Measurements from ENCODE around the gene NOX5. TPM values are rescaled to one million over a fixed set of nuclear protein-coding genes. Genes with fewer than 3 reads are reported as not detected.

The NOX5 gene
- total and polyA plus RNA-seq, 4 donors: under 0.01 to 0.08 (median 0.01) TPM

GRCh38 chr15:69087366-69087976, 73.0 kb downstream of the NOX5 start:
- Histone ChIP-seq H3K4me3 (ENCODE audit: low read depth in 1 of 3, low read length in 3 of 3) (no peak overlapping the region), H3K9me3 (ENCODE audit: control insufficient read depth in 4 of 4, low read length in 3 of 4) (no peaks in the 10 kb centered on the region), H3K9ac (ENCODE audit: low read depth in 1 of 2, low read length in 2 of 2) (no peak overlapping the region), H3K27ac (ENCODE audit: low read depth in 1 of 2, low read length in 2 of 2) (no peak overlapping the region), H3K4me1 (ENCODE audit: control insufficient read depth in 4 of 4, insufficient read depth in 4 of 4, low read length in 3 of 4) (peaks cover 0 to 4% (median 0%) of the 10 kb centered on the region in 4 donors), H3K36me3 (ENCODE audit: control insufficient read depth in 4 of 4, insufficient read depth in 3 of 4, low read depth in 1 of 4, low read length in 3 of 4) (no peaks in the 10 kb centered on the region), H3K27me3 (ENCODE audit: control insufficient read depth in 4 of 4, insufficient read depth in 4 of 4, low read length in 3 of 4) (no peaks in the 10 kb centered on the region)
- 95% methylated on average over 5 of the region's 5 CpGs for WGBS
- TF ChIP-seq NR2F2 (IDR thresholded peaks at IDR 0.05) (no peak), TAF1 (conservative IDR thresholded peaks at IDR 0.05) (no peak)
- no peak for DNase-seq (ENCODE audit: low spot score)

- Histone ChIP-seq H3K4me3 (ENCODE audit: low read depth in 1 of 3, low read length in 3 of 3) (no peak overlapping the region), H3K9me3 (ENCODE audit: control insufficient read depth in 4 of 4, low read length in 3 of 4) (no peaks in the 10 kb centered on the region), H3K4me1 (ENCODE audit: control insufficient read depth in 4 of 4, insufficient read depth in 4 of 4, low read length in 3 of 4) (peaks cover 0 to 4% (median 0%) of the 10 kb centered on the region in 4 donors), H3K27me3 (ENCODE audit: control insufficient read depth in 4 of 4, insufficient read depth in 4 of 4, low read length in 3 of 4) (no peaks in the 10 kb centered on the region), H3K27ac (ENCODE audit: low read depth in 1 of 2, low read length in 2 of 2) (no peak overlapping the region), H3K36me3 (ENCODE audit: control insufficient read depth in 4 of 4, insufficient read depth in 3 of 4, low read depth in 1 of 4, low read length in 3 of 4) (no peaks in the 10 kb centered on the region), H3K9ac (ENCODE audit: low read depth in 1 of 2, low read length in 2 of 2) (no peak overlapping the region)
- TF ChIP-seq, protein P1, sequence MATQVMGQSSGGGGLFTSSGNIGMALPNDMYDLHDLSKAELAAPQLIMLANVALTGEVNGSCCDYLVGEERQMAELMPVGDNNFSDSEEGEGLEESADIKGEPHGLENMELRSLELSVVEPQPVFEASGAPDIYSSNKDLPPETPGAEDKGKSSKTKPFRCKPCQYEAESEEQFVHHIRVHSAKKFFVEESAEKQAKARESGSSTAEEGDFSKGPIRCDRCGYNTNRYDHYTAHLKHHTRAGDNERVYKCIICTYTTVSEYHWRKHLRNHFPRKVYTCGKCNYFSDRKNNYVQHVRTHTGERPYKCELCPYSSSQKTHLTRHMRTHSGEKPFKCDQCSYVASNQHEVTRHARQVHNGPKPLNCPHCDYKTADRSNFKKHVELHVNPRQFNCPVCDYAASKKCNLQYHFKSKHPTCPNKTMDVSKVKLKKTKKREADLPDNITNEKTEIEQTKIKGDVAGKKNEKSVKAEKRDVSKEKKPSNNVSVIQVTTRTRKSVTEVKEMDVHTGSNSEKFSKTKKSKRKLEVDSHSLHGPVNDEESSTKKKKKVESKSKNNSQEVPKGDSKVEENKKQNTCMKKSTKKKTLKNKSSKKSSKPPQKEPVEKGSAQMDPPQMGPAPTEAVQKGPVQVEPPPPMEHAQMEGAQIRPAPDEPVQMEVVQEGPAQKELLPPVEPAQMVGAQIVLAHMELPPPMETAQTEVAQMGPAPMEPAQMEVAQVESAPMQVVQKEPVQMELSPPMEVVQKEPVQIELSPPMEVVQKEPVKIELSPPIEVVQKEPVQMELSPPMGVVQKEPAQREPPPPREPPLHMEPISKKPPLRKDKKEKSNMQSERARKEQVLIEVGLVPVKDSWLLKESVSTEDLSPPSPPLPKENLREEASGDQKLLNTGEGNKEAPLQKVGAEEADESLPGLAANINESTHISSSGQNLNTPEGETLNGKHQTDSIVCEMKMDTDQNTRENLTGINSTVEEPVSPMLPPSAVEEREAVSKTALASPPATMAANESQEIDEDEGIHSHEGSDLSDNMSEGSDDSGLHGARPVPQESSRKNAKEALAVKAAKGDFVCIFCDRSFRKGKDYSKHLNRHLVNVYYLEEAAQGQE (IDR thresholded peaks at IDR 0.05): no peak
- TF ChIP-seq, protein P2, sequence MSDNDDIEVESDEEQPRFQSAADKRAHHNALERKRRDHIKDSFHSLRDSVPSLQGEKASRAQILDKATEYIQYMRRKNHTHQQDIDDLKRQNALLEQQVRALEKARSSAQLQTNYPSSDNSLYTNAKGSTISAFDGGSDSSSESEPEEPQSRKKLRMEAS (IDR thresholded peaks at IDR 0.05): no peak
- TF ChIP-seq GABPA (IDR thresholded peaks at IDR 0.05 in 1 of 2, conservative IDR thresholded peaks at IDR 0.05 in 1 of 2) (no peak), CTCF (IDR thresholded peaks at IDR 0.05; ENCODE audit: low read depth, low read length, missing input control) (no peak), RAD21 (IDR thresholded peaks at IDR 0.05) (no peak), HNF4G (IDR thresholded peaks at IDR 0.05) (no peak), FOXA2 (IDR thresholded peaks at IDR 0.05) (no peak), SP1 (IDR thresholded peaks at IDR 0.05) (no peak), FOXA1 (IDR thresholded peaks at IDR 0.05) (no peak), ATF3 (IDR thresholded peaks at IDR 0.05) (no peak), EGR1 (IDR thresholded peaks at IDR 0.05; ENCODE audit: low read depth in 2 of 2) (no peak), HNF4A (conservative IDR thresholded peaks at IDR 0.05) (no peak), NR2F2 (IDR thresholded peaks at IDR 0.05) (no peak), JUND (IDR thresholded peaks at IDR 0.05) (no peak), TAF1 (conservative IDR thresholded peaks at IDR 0.05) (no peak), YY1 (IDR thresholded peaks at IDR 0.05) (no peak), RXRA (IDR thresholded peaks at IDR 0.05) (no peak)
- TF ChIP-seq, protein P3, sequence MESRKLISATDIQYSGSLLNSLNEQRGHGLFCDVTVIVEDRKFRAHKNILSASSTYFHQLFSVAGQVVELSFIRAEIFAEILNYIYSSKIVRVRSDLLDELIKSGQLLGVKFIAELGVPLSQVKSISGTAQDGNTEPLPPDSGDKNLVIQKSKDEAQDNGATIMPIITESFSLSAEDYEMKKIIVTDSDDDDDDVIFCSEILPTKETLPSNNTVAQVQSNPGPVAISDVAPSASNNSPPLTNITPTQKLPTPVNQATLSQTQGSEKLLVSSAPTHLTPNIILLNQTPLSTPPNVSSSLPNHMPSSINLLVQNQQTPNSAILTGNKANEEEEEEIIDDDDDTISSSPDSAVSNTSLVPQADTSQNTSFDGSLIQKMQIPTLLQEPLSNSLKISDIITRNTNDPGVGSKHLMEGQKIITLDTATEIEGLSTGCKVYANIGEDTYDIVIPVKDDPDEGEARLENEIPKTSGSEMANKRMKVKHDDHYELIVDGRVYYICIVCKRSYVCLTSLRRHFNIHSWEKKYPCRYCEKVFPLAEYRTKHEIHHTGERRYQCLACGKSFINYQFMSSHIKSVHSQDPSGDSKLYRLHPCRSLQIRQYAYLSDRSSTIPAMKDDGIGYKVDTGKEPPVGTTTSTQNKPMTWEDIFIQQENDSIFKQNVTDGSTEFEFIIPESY (IDR thresholded peaks at IDR 0.05): no peak
- 24% methylated on average over 10 of the region's 10 CpGs for WGBS
- no peak for DNase-seq (ENCODE audit: low spot score)
Measured at GRCh38 chr15:69088300-69088965, 73.9 kb downstream of the NOX5 start.

All from liver (tissue), 9 donors.